ENCODE results near the gene RMDN2.
A peak's percentile ranks its signal among the peaks of the same experiment; 100 is the strongest.

The RMDN2 gene

GRCh38 chr2:37925063-37925897 is at the start of gene RMDN2:
Gene RMDN2 (plus strand): TSS chr2:37925287. CDS start chr2:37929278, 3,991 bp downstream.
- DNase-seq = peak; percentile 92

- DNase-seq = no peak
Observed at GRCh38 chr2:37875403-37875906, 49.6 kb upstream of the RMDN2 start.

GRCh38 chr2:37876227-37876626 is 48.9 kb upstream of the RMDN2 start:
- no peak for DNase-seq

- DNase-seq = peak; percentile 69
Observed at GRCh38 chr2:37877457-37878315, 47.4 kb upstream of the RMDN2 start.

- DNase-seq = no peak
Observed at GRCh38 chr2:37878536-37878935, 46.6 kb upstream of the RMDN2 start.

- no peak for DNase-seq
Observed at GRCh38 chr2:37880551-37880950, 44.5 kb upstream of the RMDN2 start.

GRCh38 chr2:37881397-37881796 is 43.7 kb upstream of the RMDN2 start:
- no peak for DNase-seq

GRCh38 chr2:37882036-37882435 is 43.1 kb upstream of the RMDN2 start:
- no peak for DNase-seq

GRCh38 chr2:37883518-37883917 is 41.6 kb upstream of the RMDN2 start:
- no peak for DNase-seq

- DNase-seq = no peak
Observed at GRCh38 chr2:37885329-37885993, 39.6 kb upstream of the RMDN2 start.

GRCh38 chr2:37886745-37887144 is 38.3 kb upstream of the RMDN2 start:
- DNase-seq = peak; percentile 38

GRCh38 chr2:37887286-37887685 is 37.8 kb upstream of the RMDN2 start:
- no peak for DNase-seq

GRCh38 chr2:37890893-37891495 is 34.1 kb upstream of the RMDN2 start:
- peak; percentile 71 for DNase-seq

- no peak for DNase-seq
Observed at GRCh38 chr2:37891846-37892435, 33.1 kb upstream of the RMDN2 start.

- no peak for DNase-seq
Observed at GRCh38 chr2:37892436-37893114, 32.5 kb upstream of the RMDN2 start.

GRCh38 chr2:37893327-37893726 is 31.8 kb upstream of the RMDN2 start:
- no peak for DNase-seq

GRCh38 chr2:37894047-37894446 is 31.0 kb upstream of the RMDN2 start:
- DNase-seq = no peak

- DNase-seq = no peak
Observed at GRCh38 chr2:37894601-37895000, 30.5 kb upstream of the RMDN2 start.

GRCh38 chr2:37895140-37895539 is 29.9 kb upstream of the RMDN2 start:
- no peak for DNase-seq

GRCh38 chr2:37896319-37896718 is 28.8 kb upstream of the RMDN2 start:
- DNase-seq = peak; percentile 19

- no peak for DNase-seq
Observed at GRCh38 chr2:37897511-37897910, 27.6 kb upstream of the RMDN2 start.

- no peak for DNase-seq
Observed at GRCh38 chr2:37898448-37898847, 26.6 kb upstream of the RMDN2 start.
